SK-N-DZ (cell line): ENCODE measurements around the gene RAP1GAP.

Experiments used
- DNase-seq: peaks from one replicate; pipeline ENCODE4 v3.0.0-alpha.2; 2015; ENCODE audit warnings: low spot score

The RAP1GAP gene

DNA sequence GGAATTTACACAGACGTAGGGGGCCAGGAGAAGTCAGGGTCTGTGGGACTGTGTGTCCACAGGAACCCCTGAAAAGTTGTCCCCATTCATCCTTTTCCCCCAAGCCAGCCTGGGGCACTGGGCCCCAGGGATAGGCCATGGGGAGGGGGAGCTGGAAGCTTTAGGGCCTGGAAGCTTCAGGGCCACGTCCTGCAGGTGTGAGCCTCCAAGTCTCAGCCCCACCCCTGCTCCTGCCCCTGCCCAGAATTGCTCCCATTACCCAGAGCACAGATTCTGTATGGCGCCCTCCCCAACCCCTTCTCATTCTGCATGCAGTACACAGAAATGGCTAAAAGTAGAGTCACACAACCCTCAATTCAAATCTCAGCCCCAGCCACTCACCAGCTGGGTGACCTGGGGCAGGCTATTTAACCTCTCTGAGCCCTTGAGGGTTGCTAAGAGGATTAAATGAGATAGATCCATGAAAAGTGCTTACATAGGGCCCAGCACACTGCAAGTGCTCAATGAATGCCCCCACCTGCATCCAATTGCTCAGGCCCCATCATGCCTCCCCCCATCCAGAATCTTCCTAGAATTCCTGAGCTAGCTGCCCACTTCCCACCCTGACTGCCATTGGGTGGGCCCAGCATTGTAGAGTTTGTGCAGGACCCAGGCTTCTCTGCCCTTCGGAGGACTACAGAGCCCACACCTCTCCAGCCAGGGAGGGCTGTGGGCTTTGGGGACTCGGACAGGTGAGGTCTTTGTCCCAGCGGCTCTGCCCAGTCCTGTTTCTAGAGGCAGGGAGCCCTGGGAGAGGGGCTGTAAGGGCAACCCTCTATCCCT lies 6.5 kb downstream of the RAP1GAP start:
- no peak for DNase-seq

DNA sequence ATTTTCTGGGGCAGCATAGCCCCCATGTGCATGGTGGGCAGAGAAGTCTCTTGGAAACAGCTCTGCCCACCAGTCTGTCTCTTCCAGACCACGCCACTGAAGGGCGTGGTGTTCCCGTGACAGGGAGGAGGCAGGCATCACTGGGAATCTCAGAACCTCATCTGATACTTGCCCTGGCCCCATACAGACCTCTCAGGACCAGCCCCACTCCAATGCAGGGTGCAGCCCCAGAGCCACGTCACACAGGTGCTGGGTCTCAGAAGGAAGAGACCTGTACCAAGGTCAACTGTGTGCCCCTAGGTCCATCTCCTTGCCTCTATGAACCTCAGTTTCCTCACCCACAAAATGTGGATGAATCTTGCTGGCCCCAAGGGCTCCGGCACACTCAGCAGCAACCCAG lies 7.3 kb downstream of the RAP1GAP start:
- no peak for DNase-seq

DNA sequence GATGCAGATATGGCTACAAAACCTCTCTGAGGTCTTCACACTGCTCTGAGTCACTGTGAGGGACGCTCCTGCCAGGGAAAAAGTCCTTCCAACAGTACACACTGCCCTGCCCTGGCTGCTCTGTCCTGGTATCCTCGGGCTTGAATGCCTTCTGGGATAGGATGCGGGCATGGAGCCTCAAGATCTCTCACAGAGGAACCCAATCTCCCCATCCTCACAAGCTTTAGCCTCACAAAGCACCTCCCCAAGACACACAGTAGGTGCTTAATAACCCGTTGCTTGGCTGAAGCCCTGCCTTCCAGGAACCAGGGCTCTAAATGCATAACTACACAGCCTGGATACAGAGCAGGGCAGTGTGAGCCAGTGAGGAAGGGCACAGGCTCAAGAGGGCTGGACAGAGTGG lies 9.2 kb downstream of the RAP1GAP start:
- no peak for DNase-seq

DNA sequence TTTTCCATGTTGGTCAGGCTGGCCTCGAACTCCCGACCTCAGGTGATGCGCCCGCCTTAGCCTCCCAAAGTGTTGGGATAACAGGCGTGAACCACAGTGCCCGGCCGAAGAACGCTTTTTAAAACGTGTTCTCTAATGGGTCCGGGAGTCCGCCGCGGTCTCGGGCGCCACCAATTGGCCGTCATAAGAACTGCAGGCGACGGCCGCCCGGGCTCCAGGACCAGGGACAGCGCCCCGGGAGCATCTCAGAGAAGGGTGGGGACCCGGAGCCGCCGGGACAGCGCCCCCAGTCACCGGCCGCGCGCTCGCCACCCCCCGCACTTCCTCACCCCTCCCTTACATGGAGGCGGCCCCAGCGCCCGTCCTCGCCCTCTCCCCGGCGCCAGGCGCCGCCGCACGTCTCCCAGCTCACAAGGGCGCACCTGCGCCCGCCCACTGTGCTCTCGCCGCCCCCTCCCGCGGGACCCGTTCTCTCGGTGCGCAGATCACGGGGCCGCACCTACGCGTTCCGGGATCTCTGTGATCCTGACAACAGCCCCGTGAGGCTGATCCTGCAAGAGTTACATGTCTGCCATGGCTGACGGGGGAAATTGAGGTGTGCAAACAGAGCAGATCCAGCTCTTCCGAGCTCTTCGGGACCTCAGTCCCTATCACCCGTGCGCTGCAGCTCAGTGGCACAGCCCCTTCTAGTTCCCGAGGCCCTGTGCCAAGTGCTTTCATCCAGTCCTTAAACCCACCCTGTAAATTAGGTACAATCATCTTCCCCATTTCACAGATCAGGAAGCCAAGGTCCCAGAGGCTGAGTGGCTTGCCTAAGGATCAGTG lies 9.8 kb downstream of the RAP1GAP start:
- DNase-seq, result peak; percentile 44

DNA sequence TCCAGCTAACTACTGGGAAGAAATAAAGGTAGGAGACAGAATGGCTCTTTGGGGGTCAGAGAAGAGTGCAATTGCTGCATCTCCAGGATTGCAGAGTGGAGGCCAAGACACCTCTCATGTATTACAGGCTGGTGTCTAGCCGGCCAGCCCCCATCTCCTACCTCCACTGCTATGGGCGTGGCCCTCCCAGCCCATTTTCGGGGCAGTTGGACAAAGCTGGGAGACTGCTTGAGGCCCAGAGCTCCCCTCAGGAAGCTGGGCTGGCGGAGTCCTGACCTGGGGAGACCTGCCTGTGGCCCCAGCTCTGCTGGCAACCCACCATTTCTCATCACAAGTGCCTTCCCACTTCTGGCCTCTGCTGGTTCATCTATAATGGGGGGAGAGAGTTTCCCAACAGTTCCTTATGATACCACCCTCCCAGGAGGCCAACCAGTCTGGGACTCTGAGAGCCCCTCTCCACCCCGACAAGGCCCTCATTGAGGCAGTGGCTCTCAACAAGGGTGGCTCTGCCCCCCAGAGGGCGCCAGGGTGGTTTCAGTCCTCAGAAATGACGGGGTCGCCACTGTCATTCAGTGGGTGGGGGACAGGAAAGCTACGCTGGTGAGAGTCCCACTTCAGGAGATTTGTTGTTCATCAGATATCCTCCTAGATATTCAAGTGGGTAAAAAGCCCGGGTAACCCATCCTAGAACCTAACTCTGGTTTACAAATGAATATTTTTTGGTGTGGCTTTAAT lies 11.5 kb downstream of the RAP1GAP start:
- DNase-seq, result no peak

DNA sequence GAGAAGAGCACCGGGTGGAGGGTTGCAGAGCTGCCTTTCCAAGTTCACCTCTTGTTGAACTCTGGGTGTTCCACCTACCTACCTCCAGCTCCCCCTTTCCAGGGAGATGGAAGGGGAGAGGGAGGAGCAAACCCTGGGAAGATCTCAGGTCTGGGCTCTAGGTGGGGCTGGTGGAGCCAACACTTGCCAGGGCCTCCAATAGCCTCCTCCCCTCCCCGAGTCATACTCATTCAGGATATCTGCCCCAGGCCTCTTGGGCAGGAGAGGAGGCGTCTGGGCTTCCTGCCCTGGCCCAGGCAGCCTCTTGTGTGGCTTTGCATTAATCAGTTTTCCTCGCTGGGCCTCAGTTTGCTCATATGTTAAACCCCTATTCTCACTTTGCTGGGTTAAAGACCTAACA lies 13.4 kb downstream of the RAP1GAP start:
- no peak for DNase-seq

DNA sequence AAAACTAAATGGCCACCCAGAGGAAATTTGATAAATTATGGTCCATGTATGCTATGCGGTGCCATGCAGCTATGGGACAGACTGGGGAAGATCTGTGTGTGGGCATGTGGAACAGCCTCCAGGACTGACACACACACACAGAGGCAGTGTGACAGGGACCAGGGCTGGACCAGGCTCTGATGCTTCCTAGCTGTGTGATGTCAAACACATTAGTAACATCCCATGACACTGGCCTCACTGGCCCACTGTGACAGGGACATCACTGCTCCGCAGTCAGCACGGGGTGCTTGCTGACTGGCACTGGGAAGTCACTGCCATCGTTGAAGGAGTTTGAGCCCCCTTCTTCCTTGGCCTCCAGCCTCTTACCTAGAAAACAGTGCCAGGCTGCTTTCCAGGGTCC lies 13.9 kb downstream of the RAP1GAP start:
- no peak for DNase-seq

DNA sequence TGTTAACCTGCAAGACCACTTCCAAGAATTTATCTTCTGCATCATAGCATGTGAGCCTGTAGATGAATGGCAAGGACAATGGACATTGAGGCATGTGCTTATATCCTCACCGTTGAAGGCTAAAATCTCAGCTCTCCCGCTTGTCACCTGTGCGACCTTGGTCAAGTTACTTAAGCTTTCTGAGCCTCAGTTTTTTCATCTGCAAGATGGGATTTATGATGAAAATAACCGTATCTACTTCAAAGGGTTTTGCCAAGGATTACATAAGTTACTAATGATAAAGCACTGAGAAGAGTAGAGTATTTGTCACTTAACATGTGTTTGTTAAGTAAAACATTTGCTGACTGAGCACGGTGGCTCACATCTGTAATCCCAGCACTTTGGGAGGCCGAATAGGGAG lies 14.9 kb downstream of the RAP1GAP start:
- DNase-seq, result no peak

DNA sequence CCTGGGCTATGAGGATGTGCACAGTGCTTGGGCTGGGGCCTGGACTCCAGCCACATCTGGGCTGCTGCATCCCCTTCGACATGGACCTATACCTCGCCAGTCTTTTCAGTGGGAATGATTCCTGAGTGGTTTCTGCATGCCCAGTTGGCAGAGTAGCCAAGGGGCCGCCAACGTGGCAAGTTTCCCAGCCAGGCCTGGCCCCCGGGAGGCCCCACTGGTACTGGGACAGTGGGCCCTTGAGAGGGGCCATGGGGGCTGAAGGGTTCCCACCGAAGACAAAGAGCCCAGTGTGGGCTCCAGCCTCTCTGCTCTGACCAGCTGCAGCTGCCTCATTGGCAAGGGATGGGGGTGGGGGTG lies 15.4 kb downstream of the RAP1GAP start:
- no peak for DNase-seq

DNA sequence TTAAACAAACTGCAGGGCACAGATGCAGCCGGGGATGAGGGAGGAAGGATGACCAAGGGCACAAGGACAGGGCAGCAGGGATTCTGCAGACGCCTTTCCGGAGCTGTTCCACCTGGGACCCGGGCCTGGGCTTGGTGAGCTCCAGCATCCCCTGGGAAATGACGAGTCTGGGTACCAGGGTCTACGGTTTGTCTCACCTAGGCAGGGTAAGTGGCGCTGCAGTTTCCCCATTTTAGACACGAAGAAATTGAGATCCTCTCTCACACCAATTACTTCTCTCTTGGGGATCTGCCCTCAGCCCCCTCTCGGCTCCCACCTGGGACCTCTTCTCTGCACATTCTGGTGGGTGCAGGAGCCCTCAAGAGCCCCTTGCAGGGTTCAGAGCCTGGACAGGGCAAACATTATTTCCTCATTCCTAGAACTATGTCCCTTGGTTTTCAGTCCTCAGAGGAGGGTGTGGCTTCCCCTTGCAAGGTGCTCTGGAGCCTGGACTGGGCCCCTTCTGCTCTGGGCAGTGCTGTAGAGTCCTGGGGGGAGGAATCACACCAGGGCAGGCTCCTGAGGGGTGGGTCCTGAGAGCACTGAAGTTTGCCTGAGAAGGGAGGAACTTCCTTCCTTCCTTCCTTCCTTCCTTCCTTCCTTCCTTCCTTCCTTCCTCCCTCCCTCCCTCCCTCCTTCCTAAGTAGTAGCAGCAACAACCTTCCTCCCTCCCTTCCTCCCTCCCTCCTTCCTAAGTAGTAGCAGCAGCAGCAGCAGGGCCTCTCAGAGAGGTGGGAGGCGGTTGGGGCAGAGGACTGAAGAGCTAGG lies 16.0 kb downstream of the RAP1GAP start:
- no peak for DNase-seq

DNA sequence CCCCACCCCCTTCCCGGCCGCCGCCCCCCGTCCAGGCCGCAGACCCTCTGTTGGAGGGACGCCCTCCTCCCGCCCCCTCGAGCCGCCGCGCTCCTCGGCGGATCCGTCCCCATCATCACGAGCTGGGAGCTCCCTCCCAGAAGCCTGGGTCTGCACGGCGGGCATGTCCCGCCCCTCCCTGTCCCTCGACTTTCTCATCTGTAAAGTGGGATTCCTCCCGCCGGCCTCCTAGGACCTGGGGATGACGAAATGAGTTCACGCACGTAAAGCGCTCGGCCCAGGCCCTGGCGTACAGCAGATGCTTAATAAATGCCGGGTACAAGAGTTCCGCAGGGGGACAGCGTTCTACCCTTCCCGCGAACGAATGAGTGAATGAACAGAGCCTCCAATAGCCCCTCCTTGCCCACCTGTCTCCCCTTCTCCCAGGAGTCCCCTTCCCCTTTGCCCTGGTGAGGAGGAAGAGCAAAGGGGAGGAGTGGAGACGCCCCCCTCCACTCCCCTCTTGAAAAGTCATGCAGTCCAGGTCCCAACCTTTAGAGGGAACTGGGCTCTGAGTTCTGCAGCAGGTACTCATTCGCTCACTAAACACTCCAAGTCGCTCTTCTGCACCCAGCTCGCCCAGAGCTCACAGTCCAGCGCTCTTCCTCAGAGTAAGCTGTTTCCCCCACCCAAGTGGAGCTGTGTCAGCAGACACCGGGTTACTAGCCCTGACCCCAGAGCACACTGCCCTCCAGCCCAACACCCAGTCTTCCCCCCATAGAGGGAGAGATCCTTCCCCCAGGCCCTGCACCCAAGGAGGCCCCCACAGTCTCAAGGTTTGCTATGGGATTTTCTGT lies 16.8 kb downstream of the RAP1GAP start:
- no peak for DNase-seq

DNA sequence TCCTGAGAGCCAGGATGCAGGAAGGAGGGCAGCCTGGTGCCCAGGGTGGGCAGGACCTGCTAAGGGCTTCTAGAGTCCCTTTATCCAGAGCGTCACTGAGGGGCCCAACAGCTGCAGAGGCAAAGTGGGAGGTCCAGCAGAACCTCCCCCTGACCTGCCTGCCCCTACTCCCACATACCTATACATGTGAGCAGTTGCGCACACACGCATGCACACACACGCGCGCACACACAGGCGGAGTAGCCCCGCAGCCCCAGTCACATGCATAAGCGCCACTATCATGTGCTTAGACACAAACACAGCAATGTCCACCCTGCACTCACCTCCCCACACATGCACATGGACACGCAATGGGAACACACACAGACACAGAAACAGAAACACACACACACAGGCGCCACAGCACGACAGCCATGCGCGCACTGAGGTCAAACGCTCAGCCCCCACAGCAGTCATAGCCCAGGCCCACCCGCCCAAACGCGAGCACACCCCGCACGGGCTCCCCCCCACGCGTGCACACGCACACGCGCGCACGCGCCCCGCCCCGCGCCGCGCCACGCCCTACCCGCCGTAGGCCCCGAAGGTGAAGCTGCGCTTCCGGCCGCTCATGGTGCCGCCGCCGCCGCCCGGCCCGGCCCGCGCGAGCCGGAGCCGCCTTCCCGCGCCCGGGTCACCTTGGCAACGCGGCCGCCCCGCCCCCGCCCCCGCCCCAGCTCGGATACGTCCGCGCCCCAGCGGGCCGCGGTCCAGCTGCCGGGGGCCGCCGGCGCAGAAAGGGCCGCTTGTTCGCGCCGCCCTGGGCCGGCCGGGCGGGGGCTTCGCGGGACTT lies 17.7 kb downstream of the RAP1GAP start:
- no peak for DNase-seq

DNA sequence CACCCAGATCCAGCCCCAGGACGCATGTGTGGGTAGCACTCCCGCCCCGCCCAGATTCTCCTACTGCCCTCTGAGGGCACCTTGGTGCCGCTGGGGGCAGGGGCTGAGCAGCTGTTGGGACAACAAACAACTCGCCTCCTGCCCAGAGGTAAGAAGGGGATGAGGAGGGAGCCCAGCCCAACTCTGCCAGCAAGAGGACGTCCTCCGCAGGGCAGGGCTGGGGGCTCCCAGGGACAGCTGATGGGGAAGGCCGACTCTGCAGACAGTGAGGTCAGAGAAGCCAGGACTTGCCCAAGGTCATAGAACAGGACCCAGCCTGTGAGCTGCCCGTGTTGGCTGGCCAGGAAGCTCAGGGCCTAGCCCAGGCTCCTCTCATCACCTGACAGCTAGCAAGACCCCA lies 18.8 kb downstream of the RAP1GAP start:
- DNase-seq, result no peak

DNA sequence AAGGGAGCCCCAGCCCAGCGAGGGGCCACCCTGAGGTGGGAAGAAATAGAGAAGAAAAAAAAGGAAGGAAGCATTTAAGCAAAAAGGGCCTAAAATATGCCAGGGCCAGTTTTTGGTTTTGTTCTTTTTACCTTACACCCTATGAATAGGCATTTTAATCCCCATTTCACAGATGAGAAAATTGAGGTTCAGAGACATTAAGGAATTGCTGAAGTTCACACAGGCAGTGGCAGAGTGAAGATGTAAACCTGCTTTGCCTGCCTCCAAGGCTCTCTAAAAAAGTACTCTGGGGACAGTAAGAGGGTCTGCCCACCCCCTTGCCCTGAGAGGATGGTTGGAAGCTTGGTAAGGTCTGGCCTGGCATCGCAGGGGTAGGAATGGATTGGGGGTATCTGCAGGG lies 19.8 kb downstream of the RAP1GAP start:
- DNase-seq, result no peak

DNA sequence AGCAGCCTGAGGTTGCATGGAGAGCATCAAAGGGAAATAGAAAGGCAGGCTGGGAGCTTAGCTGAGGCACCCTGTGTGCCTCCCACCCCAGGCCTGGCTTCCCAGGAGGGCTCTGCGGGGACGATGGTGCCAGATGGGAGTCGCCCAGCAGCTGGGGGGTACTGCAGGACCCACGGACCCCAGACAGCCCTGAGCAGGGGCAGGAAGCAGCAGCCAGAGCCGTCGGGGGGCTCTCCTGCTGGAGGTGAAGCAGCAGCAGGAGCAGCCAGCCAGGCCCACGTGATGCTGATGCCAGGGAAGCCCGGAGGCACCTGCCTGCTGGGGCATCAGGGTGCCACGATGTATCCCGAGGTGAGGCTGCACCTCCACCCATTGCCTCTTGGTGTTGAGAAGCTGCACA lies 20.4 kb downstream of the RAP1GAP start:
- DNase-seq, result no peak

DNA sequence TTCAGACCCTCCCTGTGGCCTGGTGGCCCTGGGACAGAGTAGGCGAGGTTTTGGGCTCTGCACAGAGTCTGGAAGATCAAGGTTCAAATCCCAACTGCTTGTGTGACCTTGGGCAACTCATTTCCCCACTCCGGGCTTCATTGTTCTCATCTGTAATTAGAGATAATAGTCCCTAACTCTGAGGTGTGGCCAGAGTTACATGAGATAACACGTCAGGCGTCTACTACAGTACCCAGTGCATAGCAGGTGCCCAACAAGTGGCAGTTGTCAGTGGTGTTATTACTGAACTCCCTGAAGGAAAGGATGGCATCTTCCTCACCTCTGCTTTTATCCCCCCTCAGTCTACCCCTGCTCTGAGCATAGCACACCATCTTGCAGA lies 20.8 kb downstream of the RAP1GAP start:
- no peak for DNase-seq

DNA sequence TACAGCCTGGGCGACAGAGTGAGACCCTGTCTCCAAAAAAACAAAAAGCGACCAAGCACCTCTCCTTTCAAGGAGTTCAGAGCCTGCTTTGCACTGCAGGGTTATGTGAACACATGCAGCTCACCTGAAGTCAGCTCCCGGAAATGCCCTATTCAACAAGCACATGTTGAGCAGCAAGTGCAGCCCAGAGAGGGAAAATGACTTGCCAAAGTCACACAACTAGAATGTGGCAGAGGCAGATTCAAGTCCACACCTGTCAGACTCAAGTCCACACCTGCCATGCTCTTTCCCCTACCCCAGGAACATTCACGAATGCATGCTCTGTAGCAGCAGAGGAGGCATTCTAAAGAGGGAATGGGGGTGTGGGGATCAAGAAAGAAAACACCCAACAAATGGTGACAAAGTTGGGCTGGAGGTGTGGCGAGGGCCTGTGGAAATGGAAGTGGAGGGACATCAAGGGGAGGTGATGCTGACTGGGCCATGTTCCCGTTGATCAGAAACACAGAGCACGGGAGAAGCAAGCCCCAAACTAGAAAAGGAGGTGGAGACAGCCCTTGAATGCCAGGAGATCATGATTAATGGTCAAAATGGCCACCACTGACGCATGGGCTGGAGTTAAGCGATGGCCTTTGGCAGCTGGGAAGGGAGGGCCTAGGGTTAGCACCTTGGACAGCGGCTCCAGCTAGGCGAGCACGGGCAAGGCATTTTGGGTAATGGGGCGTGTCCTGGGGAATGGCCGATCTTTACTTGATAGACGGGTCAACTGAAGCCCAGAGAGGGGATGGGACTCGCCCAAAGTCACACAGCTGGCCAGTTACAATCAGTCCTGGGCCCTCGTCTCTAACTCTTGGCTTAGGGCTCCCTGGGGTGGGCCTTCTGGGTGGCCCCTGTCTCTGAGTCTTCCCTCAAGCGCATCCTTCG lies 21.5 kb downstream of the RAP1GAP start:
- DNase-seq, result no peak

DNA sequence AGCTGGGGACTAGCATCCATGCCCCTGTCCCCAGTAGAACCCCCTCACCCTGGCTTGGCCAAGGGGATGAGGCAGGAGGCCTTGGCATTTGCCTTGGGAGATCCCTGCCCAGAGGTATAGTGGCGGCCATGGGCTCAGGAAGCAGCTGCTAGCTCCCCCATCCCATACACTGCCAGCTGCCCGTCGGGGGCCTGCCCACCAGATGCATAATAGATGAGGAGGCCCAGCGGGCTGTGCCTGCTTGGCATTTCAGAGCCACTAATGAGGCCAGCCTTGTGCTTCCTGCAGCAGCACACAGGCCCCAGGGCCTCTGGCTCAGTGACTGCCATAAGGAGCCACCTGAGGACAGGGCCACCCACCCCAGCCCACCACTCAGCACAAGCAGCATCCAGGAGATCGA lies 23.6 kb downstream of the RAP1GAP start:
- no peak for DNase-seq

DNA sequence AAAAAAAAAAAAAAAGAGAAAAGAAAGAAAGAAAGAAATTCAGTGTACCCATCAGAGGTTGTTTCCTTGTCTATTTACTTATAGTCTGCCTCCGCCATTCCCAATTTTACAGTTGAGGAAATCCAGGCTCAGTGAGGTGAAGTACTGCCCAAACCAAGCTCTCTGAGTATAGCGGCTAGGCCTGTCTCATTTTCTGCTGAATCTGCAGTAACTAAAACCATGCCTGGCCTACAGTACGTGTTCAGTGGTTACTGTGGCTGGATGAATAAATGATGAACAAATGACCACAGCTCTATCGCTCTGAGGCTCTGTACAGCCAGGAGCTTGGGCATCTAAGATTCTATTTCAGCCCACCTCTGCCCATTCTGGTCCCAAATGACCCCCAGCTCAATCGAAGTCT lies 24.3 kb downstream of the RAP1GAP start:
- DNase-seq, result no peak
